LNCAP (cell line): Measurements from ENCODE around the gene MORN1.
A peak's percentile ranks its signal among the peaks of the same experiment; 100 is the strongest.

Source experiments
- CTCF ChIP-seq: fragments of 450-650 bp; IDR thresholded peaks from 2 replicates; pipeline ENCODE4 v1.5.1; 2017; ENCODE audit warnings: mild to moderate bottlenecking

Gene MORN1

GRCh38 chr1:2311184-2312032 lies 79.9 kb downstream of the MORN1 start:
- TF ChIP-seq CTCF, result peak; percentile 21; the same call in 1 of the 2 replicates

- no peak for TF ChIP-seq CTCF
Observed at GRCh38 chr1:2310332-2311183, 80.8 kb downstream of the MORN1 start.

DNA sequence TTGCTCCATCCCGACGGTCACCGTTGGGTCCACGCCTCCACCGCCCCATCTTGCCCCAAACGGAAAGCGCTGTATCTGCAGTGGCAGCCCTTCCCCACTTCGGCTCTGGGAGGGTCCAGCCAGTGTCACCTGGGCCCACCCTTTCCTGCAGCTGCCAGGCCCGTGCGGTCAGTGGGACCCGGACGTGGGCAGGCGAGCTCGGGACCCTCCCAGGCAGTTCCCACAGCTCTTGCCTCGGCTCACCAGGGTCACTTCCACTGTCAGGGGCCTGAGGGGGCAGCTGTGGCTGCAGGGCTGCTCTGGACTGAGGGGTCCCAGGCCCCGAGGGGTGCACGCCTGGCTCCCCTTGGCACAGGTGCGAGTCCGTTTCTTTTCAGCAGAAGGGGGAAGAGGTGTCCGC lies 82.5 kb downstream of the MORN1 start:
- no peak for TF ChIP-seq CTCF

- no peak for TF ChIP-seq CTCF
Observed at GRCh38 chr1:2307972-2308371, 83.4 kb downstream of the MORN1 start.

GRCh38 chr1:2307064-2307605 lies 84.2 kb downstream of the MORN1 start:
- TF ChIP-seq CTCF, result no peak

DNA sequence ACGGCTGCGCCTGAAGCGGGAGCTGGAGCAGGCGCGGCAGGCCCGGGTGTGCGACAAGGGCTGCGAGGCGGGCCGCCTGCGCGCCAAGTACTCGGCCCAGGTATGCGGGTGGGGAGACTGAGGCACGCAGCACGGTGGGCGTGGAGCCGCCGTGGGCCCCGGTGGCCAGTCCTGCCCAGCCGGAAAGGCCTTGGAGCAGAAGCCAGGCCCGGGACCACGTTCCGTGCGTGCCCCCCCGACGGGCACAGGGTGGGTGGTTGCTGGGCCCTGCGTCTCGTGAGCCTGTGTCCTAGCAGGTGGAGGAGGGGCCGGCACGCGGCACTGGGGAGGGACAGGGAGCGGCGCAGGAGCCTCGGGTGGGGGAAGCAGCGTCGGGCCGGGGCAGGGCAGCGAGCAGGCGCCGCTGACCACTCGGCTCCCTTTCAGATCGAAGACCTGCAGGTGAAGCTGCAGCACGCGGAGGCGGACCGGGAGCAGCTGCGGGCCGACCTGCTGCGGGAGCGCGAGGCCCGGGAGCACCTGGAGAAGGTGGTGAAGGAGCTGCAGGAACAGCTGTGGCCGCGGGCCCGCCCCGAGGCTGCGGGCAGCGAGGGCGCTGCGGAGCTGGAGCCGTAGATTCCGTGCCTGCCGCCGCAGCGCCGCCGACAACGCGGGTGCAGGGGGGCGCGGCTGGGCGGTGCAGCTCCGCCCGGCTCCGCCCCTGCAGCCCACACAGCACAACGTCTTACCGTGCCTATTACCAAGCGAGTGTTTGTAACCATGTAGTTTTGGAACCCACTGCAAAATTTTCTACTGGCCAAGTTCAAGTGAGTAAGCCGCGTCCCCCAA lies 85.0 kb downstream of the MORN1 start:
- TF ChIP-seq CTCF, result no peak
